Cardiac fibroblast (primary cell): ENCODE results near the gene MARCHF6.

ENCODE experiments used
- DNase-seq, 2 donors: peaks; one replicate each; pipeline versions ENCODE4 v3.0.0 to v3.0.0-alpha.2; 2010; ENCODE audit warnings: low read depth in 2 of 2
- H3K4me3 ChIP-seq, 2 donors: replicated peaks in 1 of 2; 1 replicate in 1 of 2; 2 replicates in 1 of 2; pipeline ENCODE4 v1.5.1; 2011; ENCODE audit warnings: low read depth in 2 of 2, low read length in 2 of 2, mild to moderate bottlenecking in 2 of 2, moderate library complexity in 1 of 2
- TF ChIP-seq, protein P1 (sequence below): IDR thresholded peaks from one replicate; pipeline ENCODE4 v1.5.1; 2011; ENCODE audit warnings: low read depth, mild to moderate bottlenecking, low read length, inconsistent platforms

Gene MARCHF6

DNA sequence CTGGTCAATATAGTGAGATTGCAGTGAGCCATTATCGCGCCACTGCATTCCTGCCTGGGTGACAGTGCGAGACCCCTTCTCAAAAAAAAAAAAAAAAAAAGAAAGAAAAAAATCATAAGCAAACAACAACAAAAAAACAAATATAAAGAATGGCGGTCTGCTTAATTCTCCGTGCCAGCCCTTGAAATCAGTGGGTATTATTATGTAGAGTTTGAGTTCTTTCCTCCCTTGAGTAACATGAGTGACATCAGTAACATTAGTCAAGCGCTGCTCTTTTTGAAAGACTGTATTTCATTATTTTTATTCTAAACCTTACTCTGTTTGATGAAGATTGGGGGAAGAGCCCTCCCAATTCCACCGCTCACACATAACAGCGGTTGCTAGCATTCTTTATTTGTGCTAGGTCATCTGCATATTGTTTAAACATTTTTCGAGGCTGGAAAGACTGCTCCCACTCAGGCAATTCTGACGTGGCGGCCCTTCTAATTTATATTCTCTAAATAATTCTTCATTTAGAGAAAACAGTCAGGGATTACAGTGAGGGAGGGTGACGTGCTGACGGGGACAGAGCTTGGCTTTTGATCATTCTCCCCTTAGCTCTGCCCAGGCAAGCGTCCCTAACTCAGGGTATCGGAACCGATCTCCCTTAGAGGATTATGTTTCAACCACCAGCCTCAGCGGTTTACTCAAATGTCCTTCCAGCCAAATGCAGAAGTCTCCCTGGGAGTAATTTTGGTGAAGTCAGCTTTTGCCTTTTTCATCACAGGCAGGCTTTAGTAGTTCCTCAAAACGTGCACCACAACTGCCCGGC, 860 bp upstream of the MARCHF6 start:
- TF ChIP-seq, protein P1, sequence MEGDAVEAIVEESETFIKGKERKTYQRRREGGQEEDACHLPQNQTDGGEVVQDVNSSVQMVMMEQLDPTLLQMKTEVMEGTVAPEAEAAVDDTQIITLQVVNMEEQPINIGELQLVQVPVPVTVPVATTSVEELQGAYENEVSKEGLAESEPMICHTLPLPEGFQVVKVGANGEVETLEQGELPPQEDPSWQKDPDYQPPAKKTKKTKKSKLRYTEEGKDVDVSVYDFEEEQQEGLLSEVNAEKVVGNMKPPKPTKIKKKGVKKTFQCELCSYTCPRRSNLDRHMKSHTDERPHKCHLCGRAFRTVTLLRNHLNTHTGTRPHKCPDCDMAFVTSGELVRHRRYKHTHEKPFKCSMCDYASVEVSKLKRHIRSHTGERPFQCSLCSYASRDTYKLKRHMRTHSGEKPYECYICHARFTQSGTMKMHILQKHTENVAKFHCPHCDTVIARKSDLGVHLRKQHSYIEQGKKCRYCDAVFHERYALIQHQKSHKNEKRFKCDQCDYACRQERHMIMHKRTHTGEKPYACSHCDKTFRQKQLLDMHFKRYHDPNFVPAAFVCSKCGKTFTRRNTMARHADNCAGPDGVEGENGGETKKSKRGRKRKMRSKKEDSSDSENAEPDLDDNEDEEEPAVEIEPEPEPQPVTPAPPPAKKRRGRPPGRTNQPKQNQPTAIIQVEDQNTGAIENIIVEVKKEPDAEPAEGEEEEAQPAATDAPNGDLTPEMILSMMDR: no peak
- H3K4me3 ChIP-seq: peak overlapping the region; percentile 82 to 89
- no peak for DNase-seq

DNA sequence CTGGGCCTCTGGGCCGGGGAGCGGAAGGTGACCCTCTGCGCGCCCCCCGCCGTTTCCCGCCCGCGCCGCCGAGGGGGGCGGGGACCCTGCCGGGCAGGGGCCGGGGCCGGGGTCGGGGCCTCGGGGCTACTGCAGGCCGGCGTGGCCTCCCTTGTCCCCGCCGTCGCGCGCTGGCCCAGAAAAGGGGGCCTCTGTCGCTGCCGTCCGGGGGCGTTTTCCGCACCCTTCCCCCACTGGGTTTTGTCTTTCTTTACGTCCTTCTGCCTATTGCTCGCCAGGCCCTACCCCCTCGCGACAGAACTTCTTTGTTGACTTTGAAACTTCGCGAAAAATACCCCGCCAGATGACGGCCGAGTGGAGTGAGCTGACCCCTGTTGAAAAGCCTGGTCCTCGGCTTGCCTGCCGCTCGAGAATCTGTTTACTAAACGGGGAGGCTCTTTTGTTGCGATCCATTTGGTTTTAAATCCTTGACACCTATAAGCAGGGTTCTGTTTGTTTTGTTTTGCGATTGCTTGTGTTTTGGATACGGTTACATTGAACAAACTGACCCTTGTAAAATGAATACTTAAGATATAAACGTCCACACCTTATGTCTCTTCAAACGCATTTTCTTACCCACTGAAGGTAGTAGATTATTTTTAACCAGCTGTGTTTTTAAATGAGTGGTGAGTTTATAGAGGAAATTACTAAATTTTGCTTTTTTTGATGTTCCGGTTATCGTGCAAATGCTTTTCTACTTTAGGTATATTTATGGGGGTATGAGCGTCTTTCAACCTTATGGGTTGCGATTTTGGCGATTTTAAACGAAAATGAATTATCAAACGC, 765 bp downstream of the MARCHF6 start:
- DNase-seq: peak; percentile 53 to 60
- TF ChIP-seq, protein P1: no peak
- peak overlapping the region; percentile 82 to 89 for H3K4me3 ChIP-seq

DNA sequence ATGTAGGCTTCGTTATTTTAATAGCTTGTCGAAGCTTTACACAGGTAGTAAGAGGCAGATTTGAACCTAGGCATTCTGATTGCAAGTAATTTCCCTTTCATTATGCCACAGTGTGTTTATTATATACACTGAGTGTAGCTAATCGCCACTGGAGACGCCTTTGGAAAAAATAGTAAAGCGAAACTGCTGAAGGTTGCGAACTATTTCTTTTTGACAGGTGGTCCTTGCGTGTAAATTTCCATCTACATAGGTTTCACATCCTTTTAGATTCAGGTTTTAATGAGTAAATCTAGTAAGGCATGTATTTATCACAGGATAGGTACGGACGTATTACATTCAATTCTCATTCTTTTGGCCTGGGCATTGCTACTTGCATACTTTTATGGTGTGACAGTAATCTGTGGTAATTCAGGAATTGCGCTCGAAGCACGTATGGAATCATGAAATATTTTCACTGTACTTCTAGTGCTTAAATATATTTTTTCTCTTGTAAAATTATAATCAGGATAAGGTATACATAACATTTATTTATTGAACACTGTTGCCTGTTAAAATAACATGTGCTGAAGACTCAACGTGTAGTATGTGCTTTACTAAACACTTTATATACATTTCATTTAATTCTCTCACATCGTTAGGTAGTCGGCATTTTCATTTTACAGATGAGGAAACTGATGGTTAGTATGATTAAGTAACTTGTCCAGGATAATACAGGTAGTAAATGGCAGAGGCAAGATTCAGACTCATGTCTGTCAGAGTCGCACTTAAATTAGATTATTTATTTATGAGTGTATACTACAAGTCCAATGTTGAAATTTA, 1.8 kb downstream of the MARCHF6 start:
- DNase-seq: peak in 1 of 2 donors; percentile 67
- peak overlapping the region; percentile 82 to 89 for H3K4me3 ChIP-seq
- TF ChIP-seq, protein P1: no peak

DNA sequence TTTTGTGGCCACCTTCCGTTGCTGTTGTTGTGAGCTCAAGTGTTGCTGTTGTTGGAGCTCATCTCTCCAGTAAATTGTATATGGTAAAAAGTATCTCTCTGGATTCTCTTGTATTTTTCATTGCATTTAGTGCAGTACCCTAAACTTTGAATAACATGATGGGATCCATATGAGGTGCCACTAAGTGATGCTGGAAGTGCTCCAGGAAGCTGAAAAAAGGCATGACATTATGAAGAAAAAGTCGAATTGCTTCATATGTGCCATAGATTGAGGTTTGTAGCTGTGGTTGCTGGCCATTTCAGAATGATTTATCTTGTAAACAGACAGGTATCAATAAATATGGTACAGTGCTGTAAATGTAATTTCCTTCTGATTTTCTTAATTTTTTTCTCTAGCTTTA, 5.5 kb downstream of the MARCHF6 start:
- TF ChIP-seq, protein P1: no peak
- no peak for DNase-seq
- no peak overlapping the region for H3K4me3 ChIP-seq

DNA sequence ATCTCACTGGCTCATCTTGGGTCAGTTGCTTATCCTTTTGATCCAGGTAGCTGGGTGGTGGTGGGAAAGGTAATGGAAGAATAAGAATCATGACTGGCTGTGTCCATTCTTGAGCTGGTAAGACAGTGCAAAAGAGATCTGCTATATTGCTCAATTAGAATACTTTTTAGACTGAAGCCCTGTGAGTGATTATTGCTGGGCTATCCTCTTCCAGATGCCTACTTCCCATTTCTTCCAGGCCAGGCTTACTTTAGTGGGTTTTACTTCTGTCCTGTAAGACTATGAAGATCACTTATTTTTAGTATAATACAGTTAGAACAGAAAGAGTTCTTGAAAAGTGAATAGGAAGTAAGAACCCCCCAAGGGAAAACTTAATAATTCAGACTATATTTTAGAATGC, 7.2 kb downstream of the MARCHF6 start:
- TF ChIP-seq, protein P1: no peak
- DNase-seq: no peak
- H3K4me3 ChIP-seq: no peak overlapping the region

DNA sequence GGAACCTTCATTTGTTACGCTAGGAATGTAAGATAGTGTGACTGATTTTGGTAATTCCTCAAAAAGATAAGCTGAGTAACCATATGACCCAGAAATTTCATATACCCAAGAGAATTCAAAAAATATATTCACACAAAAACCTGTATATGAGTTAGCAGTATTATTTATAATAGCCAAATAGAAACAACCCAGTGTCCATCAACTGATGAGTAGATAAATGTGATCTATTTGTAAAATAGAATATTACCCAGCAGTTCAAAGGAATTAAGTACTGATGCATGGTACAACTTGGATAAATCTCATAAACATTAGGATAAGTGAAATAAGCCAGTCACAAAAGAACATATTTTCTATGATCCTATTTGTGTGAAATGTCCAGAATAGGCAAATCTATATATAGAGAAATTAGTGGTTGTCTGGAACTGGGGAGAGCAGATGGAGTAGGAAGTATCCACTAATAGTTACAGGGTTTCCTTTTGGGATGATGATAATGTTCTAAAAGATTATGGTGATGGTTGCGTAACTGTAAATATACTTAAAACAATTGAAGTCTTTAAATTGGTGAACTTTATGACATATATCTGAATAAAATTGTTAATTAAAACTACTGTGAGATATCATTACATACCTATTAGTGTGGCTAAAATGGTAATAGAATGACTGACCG, 10.2 kb downstream of the MARCHF6 start:
- TF ChIP-seq, protein P1: no peak

More for the DNA sequence above, 10.2 kb downstream of the MARCHF6 start:
- H3K4me3 ChIP-seq: no peak overlapping the region
- DNase-seq: no peak
